Measurements from ENCODE around the gene PSORS1C2.

DNA sequence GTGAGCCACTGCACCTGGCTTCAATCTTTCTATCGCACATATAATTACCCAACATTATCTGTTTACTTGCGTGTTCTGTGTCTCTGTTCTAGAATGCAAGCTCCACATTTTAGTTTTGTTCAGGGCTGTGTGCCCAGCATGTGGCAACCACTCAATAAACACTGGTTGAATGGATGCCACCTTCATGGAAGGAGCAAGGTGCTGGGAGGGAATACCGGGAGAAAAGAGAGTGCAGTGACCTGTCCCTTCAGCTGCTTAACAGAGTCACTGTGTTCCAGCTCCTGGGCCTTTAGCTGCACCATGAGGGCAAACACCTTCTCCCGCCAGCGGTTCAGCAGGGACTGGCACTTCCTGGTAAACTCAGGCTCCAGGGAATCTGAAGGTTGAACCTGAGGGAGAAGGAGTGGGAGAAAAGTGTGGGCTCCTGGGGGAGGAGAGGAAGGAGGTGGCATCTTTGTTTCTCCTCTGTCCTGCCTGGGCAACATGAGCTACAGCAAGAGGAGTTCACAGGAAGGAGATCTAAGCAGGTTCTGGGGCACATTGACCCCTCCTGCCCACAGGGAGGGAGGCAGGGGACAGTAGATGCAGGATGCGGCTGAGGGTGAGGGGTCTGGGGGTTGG, 11.1 kb upstream of the PSORS1C2 start:
- TF ChIP-seq EZH2phosphoT487 (IDR thresholded peaks at IDR 0.05; ENCODE audit: insufficient read depth, low read depth) = no peak
- no peak for TF ChIP-seq EZH2 (IDR thresholded peaks at IDR 0.05; ENCODE audit: insufficient read depth, poor library complexity, severe bottlenecking)

Data from GM23248 (cell line).